H1 (cell line): ENCODE data around the gene RAB11FIP5. TPM values are rescaled to one million over a fixed set of nuclear protein-coding genes. Genes with fewer than 3 reads are reported as not detected.

Source experiments
- CTCF ChIA-PET: fragments of 300-600 bp; sonication (Branson Sonifier 250); formaldehyde crosslinking; loops from one replicate; lab custom pipeline; 2021; ENCODE audit not compliant: partially characterized antibody; lab: Charles Lee
- POLR2A ChIA-PET: fragments of 300-600 bp; sonication (Branson Sonifier 250); formaldehyde crosslinking; loops from one replicate; lab custom pipeline; 2021; ENCODE audit warnings: inconsistent platforms; ENCODE audit not compliant: partially characterized antibody; lab: Charles Lee
- DNase-seq, 2 experiments: peaks; one replicate each; pipeline versions ENCODE4 v3.0.0 to v3.0.0-alpha.2; 2010 to 2022; ENCODE audit warnings: low spot score in 2 of 2, low read depth in 1 of 2, mixed read lengths in 1 of 2
- FAIRE-seq: peaks from 2 replicates; lab custom pipeline; 2011; peaks lifted over from hg19 to GRCh38; lab: Jason Lieb, UNC
- H2AFZ ChIP-seq: 2 replicates; pipeline ENCODE4 v1.8.1; 2012; ENCODE audit warnings: low read length, inconsistent platforms
- H2AK5ac ChIP-seq: 2 replicates; pipeline ENCODE4 v1.6.1; 2013; ENCODE audit warnings: low read depth, low read length
- H2BK120ac ChIP-seq: replicated peaks from 2 replicates; pipeline ENCODE3; 2013; ENCODE audit warnings: low read depth, low read length, inconsistent platforms
- H2BK12ac ChIP-seq: 2 replicates; pipeline ENCODE4 v1.6.1; 2013; ENCODE audit warnings: low read depth, low read length
- H2BK15ac ChIP-seq: 2 replicates; pipeline ENCODE4 v1.6.1; 2013; ENCODE audit warnings: low read length
- H2BK20ac ChIP-seq: 2 replicates; pipeline ENCODE4 v1.6.1; 2013; ENCODE audit warnings: low read length
- H2BK5ac ChIP-seq: 2 replicates; pipeline ENCODE4 v1.6.1; 2013; ENCODE audit warnings: low read depth, low read length
- H3K14ac ChIP-seq: 2 replicates; pipeline ENCODE4 v1.6.1; 2013; ENCODE audit warnings: inconsistent platforms; ENCODE audit not compliant: insufficient read length
- H3K18ac ChIP-seq: 2 replicates; pipeline ENCODE4 v1.6.1; 2013; ENCODE audit warnings: low read length; ENCODE audit errors: extremely low read depth
- H3K23ac ChIP-seq: 2 replicates; pipeline ENCODE4 v1.6.1; 2013; ENCODE audit warnings: inconsistent platforms; ENCODE audit not compliant: insufficient read length
- H3K23me2 ChIP-seq: 2 replicates; pipeline ENCODE4 v1.6.1; 2013; ENCODE audit warnings: low read depth, low read length
- H3K27ac ChIP-seq: 2 replicates; pipeline ENCODE4 v1.6.1; 2011; ENCODE audit warnings: low read depth, low read length, inconsistent platforms
- H3K27me3 ChIP-seq, 4 experiments: replicated peaks in 1 of 4; 1 replicate in 1 of 4; 2 replicates in 3 of 4; pipeline versions ENCODE4 v1.6.1 to v1.8.1; 2011 to 2013; ENCODE audit warnings: low read length in 3 of 4, mild to moderate bottlenecking in 3 of 4, inconsistent platforms in 2 of 4, mixed read lengths in 2 of 4, moderate library complexity in 1 of 4; ENCODE audit not compliant: control insufficient read depth in 3 of 4, insufficient read depth in 3 of 4; ENCODE audit errors: extremely low read depth in 1 of 4
- H3K36me3 ChIP-seq, 4 experiments: 2 replicates each; pipeline versions ENCODE4 v1.6.1 to v1.8.1; 2011 to 2013; ENCODE audit warnings: mild to moderate bottlenecking in 4 of 4, low read length in 3 of 4, moderate library complexity in 2 of 4, control low read depth in 1 of 4, inconsistent platforms in 1 of 4; ENCODE audit not compliant: insufficient read depth in 4 of 4, control insufficient read depth in 2 of 4
- H3K4ac ChIP-seq: replicated peaks from 2 replicates; pipeline ENCODE3; 2013; ENCODE audit warnings: low read length, low read depth, mixed read lengths, inconsistent platforms; ENCODE audit not compliant: insufficient read length
- H3K4me1 ChIP-seq, 4 experiments: replicated peaks in 1 of 4; 1 replicate in 1 of 4; 2 replicates in 3 of 4; pipeline versions ENCODE4 v1.6.1 to v1.8.1; 2011 to 2013; ENCODE audit warnings: low read length in 3 of 4, inconsistent platforms in 2 of 4, mixed read lengths in 1 of 4; ENCODE audit not compliant: insufficient read depth in 4 of 4, control insufficient read depth in 3 of 4
- H3K4me2 ChIP-seq, 2 experiments: 2 replicates each; pipeline versions ENCODE4 v1.6.1 to v1.8.1; 2011 to 2013; ENCODE audit warnings: low read depth in 2 of 2, low read length in 2 of 2, control low read depth in 1 of 2, inconsistent platforms in 1 of 2, mild to moderate bottlenecking in 1 of 2; ENCODE audit not compliant: insufficient read depth in 1 of 2
- H3K4me3 ChIP-seq, 4 experiments: fragments of 200-600, 300-600 bp in 1 of 4; sonication (generic), shearing (Covaris generic), sonication (Bioruptor Twin) in 1 of 4; 2 replicates each; pipeline versions ENCODE4 v1.5.1 to v1.8.1; 2011 to 2016; ENCODE audit warnings: low read length in 4 of 4, low read depth in 3 of 4, control low read depth in 2 of 4, inconsistent platforms in 2 of 4, mild to moderate bottlenecking in 2 of 4, mixed read lengths in 1 of 4, moderate library complexity in 1 of 4; ENCODE audit not compliant: insufficient read depth in 2 of 4; ENCODE audit errors: extremely low read depth in 1 of 4
- H3K56ac ChIP-seq: replicated peaks from 2 replicates; pipeline ENCODE3; 2013; ENCODE audit warnings: low read depth, mild to moderate bottlenecking, mixed read lengths, low read length, inconsistent platforms; ENCODE audit not compliant: insufficient read length
- H3K79me1 ChIP-seq: 2 replicates; pipeline ENCODE4 v1.6.1; 2013; ENCODE audit warnings: low read depth, low read length, control low read depth
- H3K79me2 ChIP-seq, 2 experiments: 2 replicates each; pipeline versions ENCODE4 v1.6.1 to v1.8.1; 2012 to 2013; ENCODE audit warnings: low read length in 2 of 2, mild to moderate bottlenecking in 2 of 2, inconsistent platforms in 1 of 2; ENCODE audit not compliant: insufficient read depth in 2 of 2, control insufficient read depth in 1 of 2
- H3K9ac ChIP-seq, 4 experiments: replicated peaks in 1 of 4; 1 replicate in 1 of 4; 2 replicates in 3 of 4; pipeline versions ENCODE4 v1.6.1 to v1.8.1; 2011 to 2013; ENCODE audit warnings: low read depth in 3 of 4, low read length in 3 of 4, control low read depth in 2 of 4, mild to moderate bottlenecking in 2 of 4, moderate library complexity in 2 of 4, inconsistent platforms in 1 of 4; ENCODE audit errors: extremely low read depth in 1 of 4
- H3K9me3 ChIP-seq, 2 experiments: 2 replicates each; pipeline versions ENCODE4 v1.6.1 to v1.8.1; 2012 to 2013; ENCODE audit warnings: mild to moderate bottlenecking in 2 of 2, moderate library complexity in 2 of 2, control low read depth in 1 of 2, inconsistent platforms in 1 of 2, low read depth in 1 of 2, low read length in 1 of 2, mixed read lengths in 1 of 2; ENCODE audit not compliant: insufficient read depth in 2 of 2
- H4K20me1 ChIP-seq, 2 experiments: replicated peaks in 1 of 2; 2 replicates each; pipeline versions ENCODE3 to v1.8.1; 2011 to 2013; ENCODE audit warnings: inconsistent platforms in 2 of 2, low read length in 2 of 2, mild to moderate bottlenecking in 1 of 2; ENCODE audit not compliant: insufficient read depth in 2 of 2, control insufficient read depth in 1 of 2
- H4K5ac ChIP-seq: 2 replicates; pipeline ENCODE4 v1.6.1; 2013; ENCODE audit warnings: low read length, low read depth, mixed read lengths, inconsistent platforms; ENCODE audit not compliant: insufficient read length
- H4K8ac ChIP-seq: 2 replicates; pipeline ENCODE4 v1.8.0; 2013; ENCODE audit warnings: mild to moderate bottlenecking, moderate library complexity, low read length, inconsistent platforms; ENCODE audit not compliant: insufficient read depth; ENCODE audit errors: extremely low read depth
- H4K91ac ChIP-seq: replicated peaks from 2 replicates; pipeline ENCODE3; 2013; ENCODE audit warnings: low read length, mixed read lengths, inconsistent platforms; ENCODE audit not compliant: insufficient read length
- GABPA ChIP-seq: IDR thresholded peaks from 2 replicates; pipeline ENCODE4 v1.6.1; 2011; ENCODE audit warnings: mild to moderate bottlenecking, low read length, moderate library complexity, borderline replicate concordance; ENCODE audit not compliant: insufficient read depth
- KDM5A ChIP-seq: fragments of 200-600 bp; IDR thresholded peaks from 2 replicates; pipeline ENCODE4 v1.7.1; 2012; ENCODE audit warnings: mild to moderate bottlenecking, low read length, inconsistent platforms, mixed read lengths
- NANOG ChIP-seq: IDR thresholded peaks from 2 replicates; pipeline ENCODE4 v1.6.1; 2011; ENCODE audit warnings: low read length, low read depth, mild to moderate bottlenecking, inconsistent platforms; ENCODE audit not compliant: insufficient read depth, poor library complexity, severe bottlenecking
- POLR2A ChIP-seq, 2 experiments: IDR thresholded peaks; 1 replicate in 1 of 2; 2 replicates in 1 of 2; pipeline ENCODE4 v1.6.1; 2011; ENCODE audit warnings: low read depth in 2 of 2, low read length in 2 of 2, mild to moderate bottlenecking in 2 of 2; ENCODE audit errors: control extremely low read depth in 1 of 2
- POLR2AphosphoS5 ChIP-seq: IDR thresholded peaks from 2 replicates; pipeline ENCODE4 v1.6.1; 2011; ENCODE audit warnings: low read depth, low read length
- RFX5 ChIP-seq: IDR thresholded peaks from 2 replicates; pipeline ENCODE4 v1.6.1; 2011; ENCODE audit warnings: low read depth, low read length, improper control_type of control experiment, borderline replicate concordance
- SIRT6 ChIP-seq: IDR thresholded peaks from one replicate; pipeline ENCODE4 v1.7.1; 2012; ENCODE audit warnings: low read length, inconsistent platforms
- SP1 ChIP-seq: IDR thresholded peaks from 2 replicates; pipeline ENCODE4 v1.6.1; 2011; ENCODE audit warnings: low read depth, low read length
- TAF1 ChIP-seq: IDR thresholded peaks from 2 replicates; pipeline ENCODE4 v1.6.1; 2011; ENCODE audit warnings: mild to moderate bottlenecking, low read depth, low read length
- YY1 ChIP-seq: IDR thresholded peaks from 2 replicates; pipeline ENCODE4 v1.6.1; 2011; ENCODE audit warnings: low read depth, mild to moderate bottlenecking, low read length
- WGBS, 2 experiments: shearing (Covaris generic) in 1 of 2; methylation state at CpG; one replicate each; pipeline versions ENCODE4 v1.1.6 to v1.1.7; 2013 to 2015; ENCODE audit warnings: low lambda C conversion rate in 2 of 2, mixed read lengths in 2 of 2, inconsistent platforms in 1 of 2, low coverage in 1 of 2, missing lambda C conversion rate in 1 of 2; ENCODE audit not compliant: insufficient replicate concordance in 2 of 2, insufficient coverage in 1 of 2, insufficient read length in 1 of 2; ENCODE audit errors: extremely low coverage in 1 of 2, missing lambda C conversion rate in 1 of 2; 5-methylcytosine and 5-hydroxymethylcytosine counted together
- polyA plus RNA-seq, 7 experiments: library from polyadenylated mRNA; depleted of rRNA in 3 of 7; stranded (reverse) in 5 of 7; unstranded in 2 of 7; fragments of >200 nt in 5 of 7; fragments of 200-250 nt in 2 of 7; gene quantifications; 1 replicate in 5 of 7; 2 replicates in 1 of 7; 4 replicates in 1 of 7; pipeline versions ENCODE4 v1.2.1 to v1.2.3, GENCODE V29; 2011 to 2013; ENCODE audit warnings: missing spikeins in 2 of 7, mixed read lengths in 2 of 7
- total RNA-seq: library from RNA; stranded (reverse); fragmentation: NEBNext Ultra II Directional; extraction: Animal tissue kit (Norgen Biotek cat#: 25700); gene quantifications from 2 replicates; pipeline ENCODE4 v1.2.1, GENCODE V29; 2021
- TF ChIP-seq, protein P1 (sequence below): IDR thresholded peaks from 2 replicates; pipeline ENCODE4 v1.6.1; 2011; ENCODE audit warnings: low read length, improper control_type of control experiment

The RAB11FIP5 gene
- total and polyA plus RNA-seq, 2 of the 8 experiments (the other 6 are each of a cell fraction or from before 2014, with no cell fraction given) = 6.3 to 17.0 TPM

DNA sequence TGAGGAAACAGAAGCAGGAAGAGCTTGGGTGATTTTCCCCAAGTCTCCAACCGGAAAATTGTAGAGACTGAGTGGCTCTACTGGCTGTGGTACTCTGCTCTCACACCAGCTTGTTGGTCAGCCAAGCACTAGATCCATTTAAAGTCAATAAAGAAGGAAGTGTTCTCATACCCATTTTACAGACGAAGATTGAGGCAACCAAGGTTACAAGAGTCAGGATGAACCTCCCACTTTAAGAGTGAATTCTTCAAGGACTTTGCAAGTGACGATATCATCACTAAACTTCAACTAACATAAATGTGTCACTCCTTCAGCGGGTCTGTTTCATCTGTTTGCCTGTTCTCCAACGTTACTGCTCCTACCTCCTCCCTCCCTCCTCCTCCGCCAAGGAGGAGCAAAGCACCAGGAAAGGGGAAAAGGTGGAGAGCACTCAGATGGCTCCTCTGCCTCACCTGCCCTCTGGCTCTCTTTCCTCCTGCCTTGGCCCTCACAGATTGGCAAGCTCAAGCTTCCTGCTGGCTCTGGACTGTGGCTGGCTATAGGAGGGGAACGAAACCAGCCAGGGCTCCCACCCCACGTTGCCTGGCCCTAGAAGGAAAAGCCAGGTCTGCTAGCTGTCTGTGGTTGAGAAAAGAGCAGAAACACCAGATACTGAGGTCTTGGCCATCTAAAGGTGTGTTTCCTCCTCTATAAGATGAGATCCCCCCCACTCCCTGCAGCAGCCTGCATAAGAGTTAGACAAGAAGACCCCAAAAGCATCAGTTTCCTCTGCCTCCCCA, 3.6 kb upstream of the RAB11FIP5 start:
- POLR2A ChIA-PET = interaction anchor here (0.6 to 1.2 kb wide), 3 partner anchors 12 to 15 kb away, joined by 3 to 4 read pairs (median 4); no protein-coding TSS in a partner anchor
- no peaks in the 10 kb centered on the region for H4K20me1 ChIP-seq
- no peak overlapping the region for H3K4me2 ChIP-seq
- H4K91ac ChIP-seq = no peak overlapping the region
- H3K23ac ChIP-seq = no peak overlapping the region
- H3K9ac ChIP-seq = no peak overlapping the region
- peaks cover 0 to 5% of the 10 kb centered on the region in 2 experiments; a peak in 1 of 4 replicates for H3K9me3 ChIP-seq
- H2BK20ac ChIP-seq = no peak overlapping the region
- H3K79me1 ChIP-seq = no peaks in the 10 kb centered on the region
- H3K23me2 ChIP-seq = peaks cover 10% of the 10 kb centered on the region; the same call in 1 of the 2 replicates
- H3K18ac ChIP-seq = no peak overlapping the region
- H2BK5ac ChIP-seq = no peak overlapping the region
- no peak overlapping the region for H3K27ac ChIP-seq
- H3K4me1 ChIP-seq = peaks cover 0 to 1% (median 0%) of the 10 kb centered on the region in 4 experiments; a peak in 1 of 7 replicates
- H4K5ac ChIP-seq = no peak overlapping the region
- no peak overlapping the region for H2BK120ac ChIP-seq
- no peak overlapping the region for H3K4me3 ChIP-seq
- FAIRE-seq = no peak
- no peak overlapping the region for H2BK15ac ChIP-seq
- no peak overlapping the region for H2AK5ac ChIP-seq
- H3K36me3 ChIP-seq = no peaks in the 10 kb centered on the region
- H2AFZ ChIP-seq = no peak overlapping the region
- H4K8ac ChIP-seq = no peak overlapping the region
- H3K56ac ChIP-seq = no peak overlapping the region
- H3K27me3 ChIP-seq = no peaks in the 10 kb centered on the region; a peak in 2 of 7 replicates
- no peak overlapping the region for H2BK12ac ChIP-seq
- no peaks in the 10 kb centered on the region for H3K79me2 ChIP-seq
- H3K4ac ChIP-seq = no peak overlapping the region
- no peak overlapping the region for H3K14ac ChIP-seq
- 76% methylated on average over 8 of the region's 8 CpGs; no CpG with 5 or more reads in 1 of the 2 experiments for WGBS, 2 experiments
- DNase-seq = no peak
- CTCF ChIA-PET = interaction anchor here (0.7 to 7.5 kb wide), 5 partner anchors 28 to 61 kb away, joined by 3 to 28 read pairs (median 9); no protein-coding TSS in a partner anchor
- no peak for TF ChIP-seq RFX5
- TF ChIP-seq NANOG = no peak
- TF ChIP-seq TAF1 = no peak
- TF ChIP-seq, protein P1, sequence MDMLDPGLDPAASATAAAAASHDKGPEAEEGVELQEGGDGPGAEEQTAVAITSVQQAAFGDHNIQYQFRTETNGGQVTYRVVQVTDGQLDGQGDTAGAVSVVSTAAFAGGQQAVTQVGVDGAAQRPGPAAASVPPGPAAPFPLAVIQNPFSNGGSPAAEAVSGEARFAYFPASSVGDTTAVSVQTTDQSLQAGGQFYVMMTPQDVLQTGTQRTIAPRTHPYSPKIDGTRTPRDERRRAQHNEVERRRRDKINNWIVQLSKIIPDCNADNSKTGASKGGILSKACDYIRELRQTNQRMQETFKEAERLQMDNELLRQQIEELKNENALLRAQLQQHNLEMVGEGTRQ = no peak
- TF ChIP-seq POLR2A (IDR thresholded peaks at IDR 0.05; ENCODE audit: control extremely low read depth in 1 of 2, low read depth in 2 of 2, low read length in 2 of 2) = no peak
- TF ChIP-seq SIRT6 = no peak
- TF ChIP-seq SP1 = no peak
- TF ChIP-seq KDM5A = no peak
- no peak for TF ChIP-seq GABPA
- TF ChIP-seq POLR2AphosphoS5 = no peak
- no peak for TF ChIP-seq YY1
